Gastroesophageal sphincter (tissue), 3 donors: Measurements from ENCODE around the gene NEDD4L.

Experiments used
- POLR2AphosphoS5 ChIP-seq: sonication (generic); formaldehyde crosslinking; IDR thresholded peaks from one replicate; pipeline ENCODE4 v1.6.1; 2017; ENCODE audit warnings: antibody characterized with exemption
- TF ChIP-seq, protein P1 (sequence below), 4 experiments: fragments of 200-600 bp in 2 of 4; fragments of 450-650 bp in 2 of 4; sonication (generic) in 1 of 4; IDR thresholded peaks; one replicate each; pipeline ENCODE4 v1.5.1; 2017 to 2019; ENCODE audit warnings: antibody characterized with exemption in 4 of 4, mild to moderate bottlenecking in 2 of 4, moderate library complexity in 2 of 4

DNA sequence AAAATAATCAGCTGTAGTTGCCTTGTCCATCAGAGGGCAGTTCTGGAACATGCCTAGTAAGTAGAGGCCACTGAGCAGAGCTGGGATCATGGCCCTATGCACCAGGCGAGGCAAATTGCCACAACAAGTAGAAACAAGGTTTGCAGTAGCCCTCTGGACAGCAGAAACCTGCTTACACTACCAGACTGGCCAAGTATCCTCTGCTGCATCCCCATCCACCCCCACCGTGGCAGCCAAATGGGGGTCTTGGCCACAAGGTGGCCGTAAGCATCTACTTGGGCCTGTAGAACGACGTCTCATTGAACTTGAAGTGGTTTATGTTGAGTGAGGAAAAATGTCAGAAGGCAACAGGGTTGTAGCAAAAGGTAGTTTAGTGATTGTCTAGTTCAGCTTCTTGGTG, 343.7 kb downstream of the NEDD4L start:
- TF ChIP-seq, protein P1, sequence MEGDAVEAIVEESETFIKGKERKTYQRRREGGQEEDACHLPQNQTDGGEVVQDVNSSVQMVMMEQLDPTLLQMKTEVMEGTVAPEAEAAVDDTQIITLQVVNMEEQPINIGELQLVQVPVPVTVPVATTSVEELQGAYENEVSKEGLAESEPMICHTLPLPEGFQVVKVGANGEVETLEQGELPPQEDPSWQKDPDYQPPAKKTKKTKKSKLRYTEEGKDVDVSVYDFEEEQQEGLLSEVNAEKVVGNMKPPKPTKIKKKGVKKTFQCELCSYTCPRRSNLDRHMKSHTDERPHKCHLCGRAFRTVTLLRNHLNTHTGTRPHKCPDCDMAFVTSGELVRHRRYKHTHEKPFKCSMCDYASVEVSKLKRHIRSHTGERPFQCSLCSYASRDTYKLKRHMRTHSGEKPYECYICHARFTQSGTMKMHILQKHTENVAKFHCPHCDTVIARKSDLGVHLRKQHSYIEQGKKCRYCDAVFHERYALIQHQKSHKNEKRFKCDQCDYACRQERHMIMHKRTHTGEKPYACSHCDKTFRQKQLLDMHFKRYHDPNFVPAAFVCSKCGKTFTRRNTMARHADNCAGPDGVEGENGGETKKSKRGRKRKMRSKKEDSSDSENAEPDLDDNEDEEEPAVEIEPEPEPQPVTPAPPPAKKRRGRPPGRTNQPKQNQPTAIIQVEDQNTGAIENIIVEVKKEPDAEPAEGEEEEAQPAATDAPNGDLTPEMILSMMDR (IDR thresholded peaks at IDR 0.05), result no peak
- TF ChIP-seq POLR2AphosphoS5, result no peak
